RWPE2 (cell line): ENCODE results near the gene NAGS.

Experiments used
- ATAC-seq: fragments of 200-7000 bp; cut with Tn5 transposase; 3 replicates; pipeline ENCODE4 v1.9.1; 2021; ENCODE audit warnings: low read depth
- DNase-seq: peaks from one replicate; pipeline ENCODE4 v3.0.0-alpha.2; 2020; ENCODE audit warnings: low spot score
- H3K27ac ChIP-seq: fragments of 450-650 bp; 2 replicates; pipeline ENCODE4 v1.5.1; 2017; ENCODE audit warnings: mild to moderate bottlenecking; ENCODE audit not compliant: poor library complexity, severe bottlenecking
- H3K27me3 ChIP-seq: fragments of 250-450 bp; sonication (Bioruptor Pico); 2 replicates; pipeline ENCODE4 v1.5.1; 2021; ENCODE audit warnings: mild to moderate bottlenecking, moderate library complexity; ENCODE audit not compliant: insufficient read depth, poor library complexity, severe bottlenecking
- H3K36me3 ChIP-seq: fragments of 250-450 bp; sonication (Bioruptor Pico); 2 replicates; pipeline ENCODE4 v1.5.1; 2020; ENCODE audit warnings: low read depth, mild to moderate bottlenecking, moderate library complexity
- H3K4me1 ChIP-seq: fragments of 250-450 bp; sonication (Bioruptor Pico); 2 replicates; pipeline ENCODE4 v1.5.1; 2021; ENCODE audit warnings: mild to moderate bottlenecking, moderate library complexity; ENCODE audit not compliant: insufficient read depth, poor library complexity, severe bottlenecking
- H3K4me3 ChIP-seq: fragments of 250-450 bp; sonication (Bioruptor Pico); 2 replicates; pipeline ENCODE4 v1.5.1; 2021; ENCODE audit warnings: mild to moderate bottlenecking, moderate library complexity; ENCODE audit not compliant: severe bottlenecking
- H3K9me3 ChIP-seq: fragments of 250-450 bp; sonication (Bioruptor Pico); 2 replicates; pipeline ENCODE4 v1.5.1; 2021; ENCODE audit warnings: mild to moderate bottlenecking, moderate library complexity; ENCODE audit not compliant: severe bottlenecking
- TF ChIP-seq, protein P1 (sequence below): fragments of 450-650 bp; IDR thresholded peaks from one replicate; pipeline ENCODE4 v1.5.1; 2017; ENCODE audit warnings: mild to moderate bottlenecking, moderate library complexity; ENCODE audit not compliant: poor library complexity, severe bottlenecking

Gene NAGS

DNA sequence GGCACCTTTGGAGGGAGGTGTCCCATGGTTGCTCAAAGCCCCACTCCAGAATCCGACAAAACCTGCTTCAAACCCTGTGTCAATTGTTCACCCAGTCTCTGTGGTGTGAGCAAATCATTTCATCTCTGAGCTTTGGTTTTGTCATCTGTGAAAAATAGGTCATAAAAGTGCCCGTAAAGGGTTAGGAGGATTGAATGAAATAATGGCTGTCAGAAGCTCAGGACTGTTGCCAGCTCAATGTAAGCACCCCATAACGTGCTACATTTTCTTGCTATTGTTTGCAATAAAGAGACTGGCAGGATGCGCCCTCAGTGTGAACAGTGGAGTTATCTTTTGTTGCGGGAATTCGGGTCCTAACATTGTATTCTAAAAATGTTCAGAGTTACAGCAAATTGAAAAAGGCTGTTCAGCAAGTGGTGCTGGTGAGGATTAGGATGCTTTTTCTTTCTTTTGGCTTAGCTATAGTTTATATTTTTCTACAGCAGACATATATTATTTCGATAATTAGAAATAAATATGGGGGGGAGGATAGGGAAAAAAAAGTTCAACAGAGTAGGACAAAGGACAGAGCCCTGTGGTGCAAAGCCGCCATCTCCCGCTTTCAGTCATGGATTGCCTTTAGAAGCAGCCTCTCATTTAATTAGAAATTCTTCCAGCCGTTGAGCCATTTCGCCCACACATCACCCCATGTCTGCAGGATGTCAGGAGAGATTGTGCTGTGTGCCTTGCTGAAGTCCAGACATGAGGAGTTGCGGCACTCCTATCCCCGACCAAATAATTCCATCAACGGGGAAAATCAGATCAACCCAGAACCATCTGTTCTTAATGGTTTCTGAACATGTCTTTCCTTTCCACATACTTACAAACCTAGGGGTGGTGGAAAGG lies 29.8 kb upstream of the NAGS start:
- H3K27ac ChIP-seq = no peak overlapping the region
- H3K4me1 ChIP-seq = no peaks in the 10 kb centered on the region
- peaks cover 16% of the 10 kb centered on the region for H3K27me3 ChIP-seq
- H3K9me3 ChIP-seq = no peaks in the 10 kb centered on the region
- H3K4me3 ChIP-seq = no peak overlapping the region
- TF ChIP-seq, protein P1, sequence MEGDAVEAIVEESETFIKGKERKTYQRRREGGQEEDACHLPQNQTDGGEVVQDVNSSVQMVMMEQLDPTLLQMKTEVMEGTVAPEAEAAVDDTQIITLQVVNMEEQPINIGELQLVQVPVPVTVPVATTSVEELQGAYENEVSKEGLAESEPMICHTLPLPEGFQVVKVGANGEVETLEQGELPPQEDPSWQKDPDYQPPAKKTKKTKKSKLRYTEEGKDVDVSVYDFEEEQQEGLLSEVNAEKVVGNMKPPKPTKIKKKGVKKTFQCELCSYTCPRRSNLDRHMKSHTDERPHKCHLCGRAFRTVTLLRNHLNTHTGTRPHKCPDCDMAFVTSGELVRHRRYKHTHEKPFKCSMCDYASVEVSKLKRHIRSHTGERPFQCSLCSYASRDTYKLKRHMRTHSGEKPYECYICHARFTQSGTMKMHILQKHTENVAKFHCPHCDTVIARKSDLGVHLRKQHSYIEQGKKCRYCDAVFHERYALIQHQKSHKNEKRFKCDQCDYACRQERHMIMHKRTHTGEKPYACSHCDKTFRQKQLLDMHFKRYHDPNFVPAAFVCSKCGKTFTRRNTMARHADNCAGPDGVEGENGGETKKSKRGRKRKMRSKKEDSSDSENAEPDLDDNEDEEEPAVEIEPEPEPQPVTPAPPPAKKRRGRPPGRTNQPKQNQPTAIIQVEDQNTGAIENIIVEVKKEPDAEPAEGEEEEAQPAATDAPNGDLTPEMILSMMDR = no peak
- ATAC-seq (no peak), DNase-seq (no peak)
- no peaks in the 10 kb centered on the region for H3K36me3 ChIP-seq

DNA sequence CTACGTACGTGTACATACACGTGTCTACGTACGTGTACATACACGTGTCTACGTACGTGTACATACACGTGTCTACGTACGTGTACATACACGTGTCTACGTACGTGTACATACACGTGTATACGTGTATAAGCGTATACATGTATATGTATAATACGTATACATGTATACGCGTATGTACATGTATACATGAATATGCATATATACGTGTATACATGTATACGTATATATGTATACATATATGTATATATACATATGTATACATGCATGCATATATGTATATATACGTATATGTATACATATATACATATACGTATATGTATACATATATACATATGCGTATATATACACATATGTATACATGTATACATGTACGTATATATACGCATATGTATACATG lies 28.5 kb upstream of the NAGS start:
- Histone ChIP-seq H3K36me3 (no peaks in the 10 kb centered on the region), H3K9me3 (no peaks in the 10 kb centered on the region), H3K4me3 (no peak overlapping the region), H3K4me1 (no peaks in the 10 kb centered on the region), H3K27ac (no peak overlapping the region), H3K27me3 (peaks cover 16% of the 10 kb centered on the region)
- DNase-seq (no peak), ATAC-seq (no peak)
- TF ChIP-seq, protein P1 = no peak

DNA sequence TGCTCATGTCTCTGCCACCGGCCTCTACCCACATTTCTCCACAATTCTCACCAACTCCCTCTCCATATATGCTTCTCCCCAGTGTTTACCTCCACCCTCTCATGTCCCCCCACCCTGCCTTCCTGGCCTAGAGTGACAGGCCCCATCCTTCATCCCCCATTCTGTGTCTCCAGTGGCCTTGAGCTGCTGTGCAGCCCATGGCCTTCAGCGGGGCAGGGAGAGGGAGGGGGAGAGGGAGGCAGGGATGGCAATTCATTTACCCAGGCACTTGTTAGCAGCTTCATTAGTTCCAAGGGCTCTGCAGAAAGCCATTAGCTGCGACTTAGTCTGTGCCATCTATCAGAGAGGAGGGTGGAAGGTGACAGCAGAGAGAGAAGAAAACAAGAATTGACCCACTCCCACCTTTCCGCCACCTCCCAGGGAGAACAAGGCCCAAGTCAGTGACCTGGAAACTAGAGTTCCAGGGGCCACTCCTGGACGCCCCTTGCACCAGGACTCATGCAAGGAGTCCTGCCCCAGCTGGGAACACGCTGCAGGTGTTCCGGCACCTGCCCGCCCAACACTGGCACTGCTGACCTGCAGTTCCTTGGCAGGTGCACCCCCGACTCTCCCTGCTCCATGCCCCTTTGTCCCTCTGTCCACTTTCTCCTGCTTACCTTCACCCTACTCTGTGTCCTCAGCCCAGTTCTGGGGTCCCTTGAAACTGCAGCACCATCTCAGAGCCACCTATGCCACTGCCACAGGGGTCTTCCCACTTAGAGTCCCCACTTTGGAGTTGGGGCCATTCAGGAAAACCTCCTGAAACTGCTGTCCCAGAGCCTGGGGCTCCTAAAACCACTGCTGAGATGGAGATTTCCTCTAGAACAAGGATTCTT lies 27.2 kb upstream of the NAGS start:
- TF ChIP-seq, protein P1 = no peak
- H3K9me3 ChIP-seq = no peaks in the 10 kb centered on the region
- H3K27me3 ChIP-seq = peaks cover 17% of the 10 kb centered on the region
- no peaks in the 10 kb centered on the region for H3K4me1 ChIP-seq
- no peaks in the 10 kb centered on the region for H3K36me3 ChIP-seq
- no peak overlapping the region for H3K4me3 ChIP-seq
- ATAC-seq = no peak
- DNase-seq = peak; percentile 49
- no peak overlapping the region for H3K27ac ChIP-seq

DNA sequence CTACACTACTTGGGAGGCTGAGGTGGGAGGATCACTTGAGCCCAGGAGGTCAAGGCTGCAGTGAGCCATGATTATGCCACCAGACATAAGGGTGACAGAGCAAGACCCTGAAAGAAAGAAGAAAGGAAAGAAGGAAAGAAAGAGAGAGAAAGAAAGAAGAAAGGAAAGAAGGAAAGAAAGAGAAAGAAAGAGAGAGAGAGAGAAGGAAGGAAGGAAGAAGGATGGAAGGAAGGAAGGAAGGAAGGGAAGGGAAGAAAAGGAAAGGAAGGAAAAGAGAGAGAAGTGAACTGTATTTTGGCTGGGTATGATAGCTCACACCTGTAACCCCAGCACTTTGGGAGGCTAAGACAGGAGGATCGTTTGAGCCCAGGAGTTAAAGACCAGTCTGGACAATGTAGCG lies 26.3 kb upstream of the NAGS start:
- Histone ChIP-seq H3K9me3 (no peaks in the 10 kb centered on the region), H3K4me3 (no peak overlapping the region), H3K27me3 (peaks cover 25% of the 10 kb centered on the region), H3K36me3 (no peaks in the 10 kb centered on the region), H3K4me1 (no peaks in the 10 kb centered on the region), H3K27ac (no peak overlapping the region)
- TF ChIP-seq, protein P1 = no peak
- ATAC-seq (no peak), DNase-seq (no peak)
